GM12874 (cell line): Measurements from ENCODE around the gene LCP1.

Experiments used
- TF ChIP-seq, protein P1 (sequence below): IDR thresholded peaks from 2 replicates; pipeline ENCODE4 v1.5.1; 2011; ENCODE audit warnings: low read depth, mild to moderate bottlenecking, control low read depth, low read length, moderate library complexity; ENCODE audit not compliant: insufficient read depth

LCP1 gene

DNA sequence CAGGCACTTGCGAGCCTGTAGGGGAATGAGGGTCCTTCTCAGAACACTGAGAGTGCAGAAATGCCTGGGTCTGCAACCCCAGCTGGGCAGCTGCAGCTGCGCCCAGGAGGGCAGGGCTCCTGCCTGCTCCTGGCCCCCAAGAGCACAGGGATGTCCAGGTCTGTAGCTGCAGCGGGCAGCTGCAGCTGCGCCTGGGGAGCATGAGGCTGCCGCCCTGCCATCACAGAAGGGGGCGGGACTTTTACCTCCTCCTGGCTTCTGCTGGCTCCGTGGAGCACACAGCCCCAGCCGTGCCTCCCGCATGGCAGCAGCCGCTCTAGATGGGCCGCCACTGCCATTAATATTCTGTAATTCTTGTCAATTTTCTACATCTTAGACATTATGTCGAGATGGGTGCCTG, 95.0 kb downstream of the LCP1 start:
- TF ChIP-seq, protein P1, sequence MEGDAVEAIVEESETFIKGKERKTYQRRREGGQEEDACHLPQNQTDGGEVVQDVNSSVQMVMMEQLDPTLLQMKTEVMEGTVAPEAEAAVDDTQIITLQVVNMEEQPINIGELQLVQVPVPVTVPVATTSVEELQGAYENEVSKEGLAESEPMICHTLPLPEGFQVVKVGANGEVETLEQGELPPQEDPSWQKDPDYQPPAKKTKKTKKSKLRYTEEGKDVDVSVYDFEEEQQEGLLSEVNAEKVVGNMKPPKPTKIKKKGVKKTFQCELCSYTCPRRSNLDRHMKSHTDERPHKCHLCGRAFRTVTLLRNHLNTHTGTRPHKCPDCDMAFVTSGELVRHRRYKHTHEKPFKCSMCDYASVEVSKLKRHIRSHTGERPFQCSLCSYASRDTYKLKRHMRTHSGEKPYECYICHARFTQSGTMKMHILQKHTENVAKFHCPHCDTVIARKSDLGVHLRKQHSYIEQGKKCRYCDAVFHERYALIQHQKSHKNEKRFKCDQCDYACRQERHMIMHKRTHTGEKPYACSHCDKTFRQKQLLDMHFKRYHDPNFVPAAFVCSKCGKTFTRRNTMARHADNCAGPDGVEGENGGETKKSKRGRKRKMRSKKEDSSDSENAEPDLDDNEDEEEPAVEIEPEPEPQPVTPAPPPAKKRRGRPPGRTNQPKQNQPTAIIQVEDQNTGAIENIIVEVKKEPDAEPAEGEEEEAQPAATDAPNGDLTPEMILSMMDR, result no peak

DNA sequence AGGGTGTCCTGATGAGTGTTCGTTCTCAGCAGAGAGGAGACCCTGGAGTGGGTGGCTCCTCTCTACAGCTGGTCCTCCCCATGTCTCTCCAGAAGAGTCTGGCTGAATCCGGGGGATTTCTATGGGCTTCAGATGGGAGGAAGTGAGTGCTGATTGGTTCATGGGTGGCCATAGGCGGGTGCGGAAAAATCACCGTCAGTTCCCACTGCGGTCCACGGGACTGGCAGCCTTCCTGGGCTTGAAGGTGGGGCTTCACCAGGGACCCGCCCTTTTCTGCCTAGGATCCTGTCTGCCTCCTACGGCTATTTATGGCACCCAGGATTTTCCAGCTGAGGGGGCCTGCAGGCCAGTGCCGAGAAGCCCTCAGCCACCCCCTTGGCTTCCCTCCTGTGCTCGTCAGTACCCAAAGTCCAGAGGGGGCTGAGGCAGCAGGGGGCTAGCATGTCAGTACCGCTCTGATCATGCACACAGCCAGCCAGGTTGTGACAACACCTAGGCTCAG, 95.5 kb downstream of the LCP1 start:
- TF ChIP-seq, protein P1, result no peak

DNA sequence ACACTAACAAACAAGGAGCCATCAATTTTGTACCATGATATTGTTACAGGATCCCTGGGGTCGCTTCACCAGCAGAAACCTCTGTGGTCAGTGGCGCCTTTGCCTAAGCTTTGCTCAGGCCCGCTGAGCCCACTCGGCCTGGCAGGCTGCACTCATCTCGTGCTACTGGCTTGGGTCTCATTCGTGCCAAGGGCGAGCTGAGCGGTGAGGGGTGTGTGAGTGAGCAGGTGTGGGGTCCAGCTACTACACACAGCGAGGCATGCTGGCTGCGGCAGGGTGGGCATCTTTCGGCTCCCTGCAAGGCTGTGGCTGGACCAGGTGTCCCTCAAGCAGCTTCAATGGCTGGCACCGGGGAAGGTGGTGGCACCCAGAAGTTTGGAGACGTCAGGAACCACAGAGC, 96.2 kb downstream of the LCP1 start:
- TF ChIP-seq, protein P1, result no peak

DNA sequence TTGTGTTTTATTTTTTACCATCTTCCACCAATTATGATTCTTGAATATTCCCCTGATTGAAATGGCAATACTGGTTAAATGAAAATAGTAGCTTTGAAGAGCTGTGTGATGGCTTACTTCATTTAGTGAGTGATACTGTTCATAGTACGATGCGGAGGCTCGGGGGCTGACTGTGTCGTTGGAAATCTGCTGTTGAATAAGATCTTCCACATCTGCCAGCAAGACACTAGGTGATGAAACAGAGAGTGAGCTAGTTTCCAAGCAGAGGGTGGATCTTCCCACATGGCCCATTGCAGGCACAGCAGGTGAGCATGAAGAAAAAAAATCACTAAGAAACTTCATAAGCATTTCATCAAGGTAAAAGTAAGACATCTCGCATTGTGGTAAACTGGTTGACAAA, 99.7 kb downstream of the LCP1 start:
- TF ChIP-seq, protein P1, result no peak

DNA sequence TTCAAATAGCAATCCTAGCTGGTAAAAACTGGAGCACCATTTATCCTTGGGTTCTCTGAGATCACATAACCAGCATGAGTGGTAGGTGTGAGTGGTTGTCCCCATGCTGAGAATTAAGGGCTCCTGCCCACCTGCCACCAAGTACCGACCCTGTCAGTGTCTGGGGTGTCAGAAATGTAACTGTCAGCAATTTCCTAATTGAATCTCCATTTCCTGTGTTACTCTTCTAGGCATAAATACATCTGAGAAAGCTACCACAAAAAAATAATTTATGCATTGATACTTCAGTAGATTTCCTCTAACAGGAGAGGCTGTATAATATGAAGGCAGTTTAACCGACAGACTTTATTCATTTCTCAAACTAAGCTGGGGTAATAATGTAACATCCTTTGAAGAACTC, 102.2 kb downstream of the LCP1 start:
- TF ChIP-seq, protein P1, result no peak

DNA sequence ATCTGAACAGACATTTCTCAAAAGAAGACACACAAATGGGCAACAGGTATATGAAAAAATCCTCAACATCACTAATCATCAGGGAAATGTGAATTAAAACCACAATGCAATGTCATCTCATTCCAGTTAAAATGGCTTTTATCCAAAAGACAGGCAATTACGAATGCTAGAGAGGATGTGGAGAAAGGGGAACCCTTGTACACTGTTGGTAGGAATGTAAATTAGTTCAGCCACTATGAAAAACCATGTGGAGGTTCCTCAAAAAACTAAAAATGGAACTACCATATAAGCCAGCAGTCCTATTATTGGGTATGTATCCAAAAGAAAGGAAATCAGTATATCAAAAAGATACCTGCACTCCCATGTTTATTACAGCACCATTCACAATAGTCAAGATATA, 104.7 kb downstream of the LCP1 start:
- TF ChIP-seq, protein P1, result no peak

DNA sequence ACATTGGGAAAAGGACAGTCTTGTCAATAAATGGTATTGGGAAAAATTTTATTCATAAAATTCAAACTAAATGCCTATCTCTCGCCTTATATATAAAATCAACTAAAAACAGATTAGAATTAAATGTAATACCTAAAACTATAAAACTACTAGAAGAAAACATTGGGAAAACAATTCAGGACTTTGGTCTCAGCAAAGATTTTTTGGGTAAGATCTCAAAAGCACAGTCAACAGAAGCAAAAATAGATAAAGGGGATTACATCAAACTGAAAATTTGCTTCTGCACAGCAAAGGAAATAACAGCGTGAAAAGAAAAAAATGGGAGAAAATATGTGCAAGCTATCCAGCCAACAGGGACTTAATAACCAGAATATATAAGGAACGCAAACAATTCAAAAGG, 105.2 kb downstream of the LCP1 start:
- TF ChIP-seq, protein P1, result no peak
